ENCODE measurements around the gene SCAI.
"Not testable (repeated sequence)": the region's sequence is repeated elsewhere in the genome, so short reads cannot be mapped to it uniquely, and the experiment has no call there.

SCAI gene

GRCh38 chr9:125180876-125181275, 37.5 kb upstream of the SCAI start:
- H3K4me3 ChIP-seq (ENCODE audit: low read depth, low read length), result no peak overlapping the region
- TF ChIP-seq CTCF (IDR thresholded peaks at IDR 0.05; ENCODE audit: low read depth, low read length), result no peak
- in situ Hi-C loops (cut with HindIII; ENCODE audit: low sequenced_read_pairs), result no loop called here
- DNase-seq (ENCODE audit: low read depth, low spot score), result no peak

GRCh38 chr9:125179776-125180175, 36.4 kb upstream of the SCAI start:
- H3K4me3 ChIP-seq (ENCODE audit: low read depth, low read length); in situ Hi-C loops (cut with HindIII; ENCODE audit: low sequenced_read_pairs); DNase-seq (ENCODE audit: low read depth, low spot score): not testable (repeated sequence)

GRCh38 chr9:125177888-125178287, 34.6 kb upstream of the SCAI start:
- no peak for TF ChIP-seq CTCF (IDR thresholded peaks at IDR 0.05; ENCODE audit: low read depth, low read length)
- H3K4me3 ChIP-seq (ENCODE audit: low read depth, low read length), result no peak overlapping the region
- no peak for DNase-seq (ENCODE audit: low read depth, low spot score)
- in situ Hi-C loops (cut with HindIII; ENCODE audit: low sequenced_read_pairs), result no loop called here

- H3K4me3 ChIP-seq (ENCODE audit: low read depth, low read length), result no peak overlapping the region
- TF ChIP-seq CTCF (IDR thresholded peaks at IDR 0.05; ENCODE audit: low read depth, low read length), result no peak
- in situ Hi-C loops (cut with HindIII; ENCODE audit: low sequenced_read_pairs), result no loop called here
- no peak for DNase-seq (ENCODE audit: low read depth, low spot score)
These were observed 33.3 kb upstream of the SCAI start for GRCh38 chr9:125176636-125177035.

- in situ Hi-C loops (cut with HindIII; ENCODE audit: low sequenced_read_pairs), result no loop called here
- DNase-seq (ENCODE audit: low read depth, low spot score), result no peak
- no peak for TF ChIP-seq CTCF (IDR thresholded peaks at IDR 0.05; ENCODE audit: low read depth, low read length)
- no peak overlapping the region for H3K4me3 ChIP-seq (ENCODE audit: low read depth, low read length)
These were observed 28.9 kb upstream of the SCAI start for GRCh38 chr9:125172031-125172755.

- in situ Hi-C loops (cut with HindIII; ENCODE audit: low sequenced_read_pairs), result no loop called here
- no peak for TF ChIP-seq CTCF (IDR thresholded peaks at IDR 0.05; ENCODE audit: low read depth, low read length)
- no peak for DNase-seq (ENCODE audit: low read depth, low spot score)
- no peak overlapping the region for H3K4me3 ChIP-seq (ENCODE audit: low read depth, low read length)
These were observed 26.6 kb upstream of the SCAI start for GRCh38 chr9:125169895-125170294.

GRCh38 chr9:125166762-125167161, 23.4 kb upstream of the SCAI start:
- TF ChIP-seq CTCF (IDR thresholded peaks at IDR 0.05; ENCODE audit: low read depth, low read length), result no peak
- in situ Hi-C loops (cut with HindIII; ENCODE audit: low sequenced_read_pairs), result no loop called here
- DNase-seq (ENCODE audit: low read depth, low spot score), result no peak
- no peak overlapping the region for H3K4me3 ChIP-seq (ENCODE audit: low read depth, low read length)

- DNase-seq (ENCODE audit: low read depth, low spot score); in situ Hi-C loops (cut with HindIII; ENCODE audit: low sequenced_read_pairs); H3K4me3 ChIP-seq (ENCODE audit: low read depth, low read length): not testable (repeated sequence)
These were observed 19.6 kb upstream of the SCAI start for GRCh38 chr9:125162891-125163290.
